GM12878 (cell line): ENCODE data around the gene ANGPTL4. TPM values are rescaled to one million over a fixed set of nuclear protein-coding genes. Genes with fewer than 3 reads are reported as not detected.

Experiments used
- ATAC-seq: fragments of 200-7000 bp; cut with Tn5 transposase; 3 replicates; pipeline ENCODE4 v1.9.1; 2020; ENCODE audit warnings: mild to moderate bottlenecking, moderate library complexity
- BruUV-seq: library from RNA; stranded (reverse); fragments of 400-500 nt; replicated peaks from 2 replicates; lab custom pipeline; 2021; lab: Mats Ljungman, UMichigan
- CTCF ChIA-PET: fragments of 300-600 bp; sonication (Branson Sonifier 250); formaldehyde crosslinking; extraction: SDS; loops from one replicate; lab custom pipeline; 2021; ENCODE audit warnings: inconsistent platforms; lab: Yijun Ruan, JAX
- POLR2A ChIA-PET: fragments of 350-600 bp; formaldehyde crosslinking; extraction: SDS; loops from one replicate; lab custom pipeline; 2021; ENCODE audit warnings: inconsistent platforms; lab: Charles Lee
- RAD21 ChIA-PET: fragments of 300-600 bp; sonication (Branson Sonifier 250); formaldehyde crosslinking; loops from one replicate; lab custom pipeline; 2023; ENCODE audit warnings: antibody characterized with exemption; ENCODE audit not compliant: unreplicated experiment; lab: Charles Lee
- SMC1A ChIA-PET: fragments of 300-600 bp; sonication (Branson Sonifier 250); formaldehyde crosslinking; loops from one replicate; lab custom pipeline; 2023; ENCODE audit not compliant: unreplicated experiment, uncharacterized antibody; lab: Charles Lee
- DNase-seq: peaks from one replicate; pipeline ENCODE4 v3.0.0-alpha.2; 2011; ENCODE audit warnings: low read depth, low spot score
- FAIRE-seq: peaks from 3 replicates; lab custom pipeline; 2011; peaks lifted over from hg19 to GRCh38; lab: Jason Lieb, UNC
- H2AFZ ChIP-seq: 2 replicates; pipeline ENCODE4 v1.6.0; 2011; ENCODE audit warnings: low read depth, low read length, control low read depth; ENCODE audit not compliant: control insufficient read depth
- H3K27ac ChIP-seq: 2 replicates; pipeline ENCODE4 v1.5.1; 2011; ENCODE audit warnings: control low read depth; ENCODE audit not compliant: control insufficient read depth, insufficient read depth
- H3K27me3 ChIP-seq, 2 experiments: replicated peaks in 1 of 2; 2 replicates each; pipeline versions ENCODE4 v1.6.0 to v1.6.1; 2011; ENCODE audit warnings: low read length in 1 of 2; ENCODE audit not compliant: control insufficient read depth in 2 of 2, insufficient read depth in 2 of 2
- H3K36me3 ChIP-seq, 2 experiments: 2 replicates each; pipeline ENCODE4 v1.5.1; 2011; ENCODE audit warnings: low read length in 1 of 2; ENCODE audit not compliant: control insufficient read depth in 2 of 2, insufficient read depth in 2 of 2
- H3K4me1 ChIP-seq: 2 replicates; pipeline ENCODE4 v1.6.1; 2011; ENCODE audit warnings: mild to moderate bottlenecking, low read length, moderate library complexity, mixed read lengths; ENCODE audit not compliant: control insufficient read depth, insufficient read depth
- H3K4me2 ChIP-seq: 2 replicates; pipeline ENCODE4 v1.6.0; 2011; ENCODE audit warnings: control low read depth; ENCODE audit not compliant: control insufficient read depth, insufficient read depth
- H3K4me3 ChIP-seq: fragments of 200-600 bp; sonication (generic); 2 replicates; pipeline ENCODE4 v1.5.1; 2016
- H3K79me2 ChIP-seq: 2 replicates; pipeline ENCODE4 v1.6.0; 2011; ENCODE audit warnings: low read length; ENCODE audit not compliant: control insufficient read depth, insufficient read depth
- H3K9ac ChIP-seq: 2 replicates; pipeline ENCODE4 v1.8.0; 2011; ENCODE audit warnings: low read length, control low read depth, mixed read lengths; ENCODE audit not compliant: control insufficient read depth, insufficient read depth
- H3K9me3 ChIP-seq: replicated peaks from 3 replicates; pipeline ENCODE4 v1.5.1; 2011; ENCODE audit warnings: mild to moderate bottlenecking, low read length; ENCODE audit not compliant: control insufficient read depth, insufficient read depth
- H4K20me1 ChIP-seq: 2 replicates; pipeline ENCODE4 v1.6.0; 2011; ENCODE audit not compliant: control insufficient read depth, insufficient read depth
- CEBPB ChIP-seq, 2 experiments: fragments of 150-350 bp in 1 of 2; IDR thresholded peaks; 2 replicates each; pipeline ENCODE4 v1.6.1; 2012 to 2014; ENCODE audit warnings: low read depth in 2 of 2, low read length in 2 of 2, borderline replicate concordance in 1 of 2, inconsistent platforms in 1 of 2
- CHD1 ChIP-seq: IDR thresholded peaks from 2 replicates; pipeline ENCODE4 v1.6.1; 2012; ENCODE audit warnings: low read depth, low read length, improper control_type of control experiment
- DPF2 ChIP-seq: fragments of 450-650 bp; IDR thresholded peaks from 2 replicates; pipeline ENCODE4 v1.6.1; 2017; ENCODE audit warnings: mild to moderate bottlenecking
- GABPA ChIP-seq: IDR thresholded peaks from 2 replicates; pipeline ENCODE4 v1.6.1; 2014; ENCODE audit warnings: antibody characterized with exemption, low read depth, mild to moderate bottlenecking, inconsistent platforms
- MEF2A ChIP-seq: IDR thresholded peaks from 2 replicates; pipeline ENCODE4 v1.6.1; 2011; ENCODE audit warnings: low read depth, mild to moderate bottlenecking, low read length, moderate library complexity; ENCODE audit not compliant: insufficient read depth
- POLR2A ChIP-seq: IDR thresholded peaks from 2 replicates; pipeline ENCODE4 v1.6.1; 2011; ENCODE audit warnings: low read depth, mild to moderate bottlenecking, low read length
- RAD51 ChIP-seq: fragments of 450-650 bp; IDR thresholded peaks from 2 replicates; pipeline ENCODE4 v1.6.1; 2016; ENCODE audit warnings: moderate library complexity, mild to moderate bottlenecking, inconsistent platforms
- SREBF1 ChIP-seq: IDR thresholded peaks from 2 replicates; pipeline ENCODE4 v1.6.1; 2012; ENCODE audit warnings: mild to moderate bottlenecking, low read length
- STAT3 ChIP-seq: IDR thresholded peaks from 2 replicates; pipeline ENCODE4 v1.6.1; 2011; ENCODE audit warnings: low read depth, low read length, improper control_type of control experiment
- USF1 ChIP-seq: IDR thresholded peaks from 2 replicates; pipeline ENCODE4 v1.6.1; 2011; ENCODE audit warnings: borderline replicate concordance, low read depth, mild to moderate bottlenecking, moderate library complexity, mixed read lengths, low read length; ENCODE audit not compliant: insufficient read depth; ENCODE audit errors: extremely low read length
- YBX1 ChIP-seq: fragments of 450-650 bp; IDR thresholded peaks from 2 replicates; pipeline ENCODE4 v1.6.1; 2016; ENCODE audit warnings: antibody characterized with exemption
- YY1 ChIP-seq: IDR thresholded peaks from 2 replicates; pipeline ENCODE4 v1.6.1; 2011; ENCODE audit warnings: low read depth, mild to moderate bottlenecking, low read length
- ZNF274 ChIP-seq: IDR thresholded peaks from one replicate; pipeline ENCODE4 v1.8.0; 2011; ENCODE audit not compliant: insufficient read length, insufficient read depth
- WGBS: methylation state at CpG from one replicate; pipeline ENCODE4 v1.1.6; 2016; ENCODE audit warnings: low lambda C conversion rate; ENCODE audit not compliant: insufficient replicate concordance, insufficient coverage; ENCODE audit errors: missing lambda C conversion rate; 5-methylcytosine and 5-hydroxymethylcytosine counted together
- in situ Hi-C: fragments of 300-500 bp; cut with MboI; formaldehyde crosslinking; loops from 9 replicates; pipeline ENCODE4 v1.14.3; 2018; ENCODE audit warnings: mixed read lengths
- intact Hi-C: fragments of 100-400 bp; cut with micrococcal nuclease; formaldehyde crosslinking; loops from one replicate; pipeline ENCODE4 v1.14.2; 2022; ENCODE audit not compliant: unreplicated experiment
- polyA plus RNA-seq, 11 experiments: library from polyadenylated mRNA; depleted of rRNA in 4 of 11; unstranded in 6 of 11; stranded (reverse) in 5 of 11; fragments of >200 nt; fragmentation: Nextera tagmentation in 4 of 11; fragmentation: Illumina TruSeq in 1 of 11; extraction: Ambion mirVana in 4 of 11; extraction: Trizol in 1 of 11; gene quantifications; 1 replicate in 1 of 11; 2 replicates in 10 of 11; pipeline versions ENCODE4 v1.2.1 to v1.2.3, GENCODE V29; 2011 to 2016; ENCODE audit warnings: inconsistent platforms in 2 of 11, missing spikeins in 2 of 11, low read depth in 1 of 11
- total RNA-seq, 4 experiments: library from RNA; depleted of rRNA in 3 of 4; stranded (reverse); fragments of >200 nt in 3 of 4; fragmentation: Illumina TruSeq in 1 of 4; extraction: Trizol in 1 of 4; gene quantifications; 2 replicates each; pipeline versions ENCODE4 v1.2.1 to v1.2.3, GENCODE V29; 2013 to 2021
- TF ChIP-seq, protein P1 (sequence below): fragments of 150-350 bp; IDR thresholded peaks from 2 replicates; pipeline ENCODE4 v1.6.1; 2014; ENCODE audit warnings: mild to moderate bottlenecking, low read depth, low read length
- TF ChIP-seq, protein P2 (sequence below): IDR thresholded peaks from 2 replicates; pipeline ENCODE4 v1.6.1; 2012; ENCODE audit warnings: low read depth, low read length, improper control_type of control experiment

Gene ANGPTL4
- total and polyA plus RNA-seq, 10 of the 15 experiments (the other 5 are each of a cell fraction or from before 2014, with no cell fraction given): 0.45 TPM; not detected in 9

DNA sequence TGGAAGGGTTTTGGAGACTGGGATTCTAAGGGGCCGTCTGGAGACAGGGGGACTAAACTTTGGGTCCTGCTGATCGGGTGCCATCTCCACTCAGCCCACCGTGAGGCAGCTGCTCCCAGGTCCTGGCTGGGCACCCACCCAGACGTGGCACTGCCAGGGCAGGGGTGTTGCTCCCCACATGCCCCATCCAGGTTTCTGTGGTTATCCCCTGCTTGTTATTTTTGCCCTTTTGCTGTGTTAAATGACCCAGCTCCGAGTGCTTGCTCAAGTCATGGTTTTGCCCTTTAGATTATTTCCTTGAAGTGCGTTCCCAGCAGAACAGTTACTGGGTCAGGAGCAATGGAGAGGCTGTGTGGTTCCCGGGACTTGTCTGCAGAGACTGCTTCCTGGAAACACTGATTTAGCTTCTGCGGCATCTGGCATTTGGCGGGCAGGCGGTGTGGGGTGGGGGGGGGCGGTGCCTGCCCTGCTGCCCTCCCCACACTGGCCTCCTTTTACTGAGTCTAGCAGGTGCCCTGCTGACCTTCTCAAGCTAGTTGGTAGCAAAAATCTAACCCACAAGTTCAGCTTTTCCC lies 28.1 kb downstream of the ANGPTL4 start:
- ATAC-seq (no peak), FAIRE-seq (no peak), DNase-seq (no peak)
- intact Hi-C loops (no loop called here), in situ Hi-C loops (no loop called here)
- peaks cover 35% of the 10 kb centered on the region for H3K79me2 ChIP-seq
- H3K9ac ChIP-seq: no peak overlapping the region
- peaks cover 0 to 3% of the 10 kb centered on the region in 2 experiments; a peak in 1 of 4 replicates for H3K36me3 ChIP-seq
- H3K4me1 ChIP-seq: peaks cover 15% of the 10 kb centered on the region
- ChIA-PET SMC1A (no interaction called here), RAD21 (no interaction called here), CTCF (interaction anchor here (1.2 to 1.4 kb wide), 4 partner anchors 21 to 187 kb away, joined by 3 to 5 read pairs (median 4); partner anchors contain the start of gene MARCHF2), POLR2A (interaction anchor here (0.7 to 3.0 kb wide), 2 partner anchors 26 to 121 kb away, joined by 4 to 11 read pairs; partner anchors contain the start of gene ZNF414)
- no peak overlapping the region for H3K4me3 ChIP-seq
- BruUV-seq: no TSS peak
- H3K9me3 ChIP-seq: no peaks in the 10 kb centered on the region; the same call in 2 of the 3 replicates
- 78% methylated on average over 11 of the region's 11 CpGs for WGBS
- TF ChIP-seq POLR2A (no peak), MEF2A (no peak)
- peaks cover 5% of the 10 kb centered on the region for H4K20me1 ChIP-seq
- no peak overlapping the region for H3K27ac ChIP-seq
- H2AFZ ChIP-seq: no peak overlapping the region
- peak overlapping the region; percentile 93; the same call in 1 of the 2 replicates for H3K4me2 ChIP-seq
- no peaks in the 10 kb centered on the region for H3K27me3 ChIP-seq

- Histone ChIP-seq H3K79me2 (peaks cover 37% of the 10 kb centered on the region), H3K9ac (no peak overlapping the region), H2AFZ (no peak overlapping the region), H3K9me3 (no peaks in the 10 kb centered on the region), H3K27ac (no peak overlapping the region), H3K4me3 (no peak overlapping the region), H3K4me1 (peaks cover 16% of the 10 kb centered on the region), H3K4me2 (no peak overlapping the region), H3K36me3 (peaks cover 0 to 3% of the 10 kb centered on the region in 2 experiments; a peak in 1 of 4 replicates), H3K27me3 (no peaks in the 10 kb centered on the region), H4K20me1 (peaks cover 5% of the 10 kb centered on the region)
- DNase-seq: no peak
- no peak for ATAC-seq
- in situ Hi-C loops (no loop called here), intact Hi-C loops (no loop called here)
- WGBS: 76% methylated on average over 8 of the region's 8 CpGs
- BruUV-seq: no TSS peak
- no peak for FAIRE-seq
- CTCF ChIA-PET: interaction anchor here (0.6 to 1.3 kb wide), 2 partner anchors 39 to 50 kb away, joined by 3 read pairs; no protein-coding TSS in a partner anchor
- RAD21 ChIA-PET: no interaction called here
- SMC1A ChIA-PET: no interaction called here
- POLR2A ChIA-PET: no interaction called here
- TF ChIP-seq RAD51 (no peak), USF1 (no peak), ZNF274 (no peak), YY1 (no peak), DPF2 (no peak), CEBPB (IDR thresholded peaks at IDR 0.05; ENCODE audit: borderline replicate concordance in 1 of 2, low read depth in 2 of 2, low read length in 2 of 2) (no peak), YBX1 (no peak), CHD1 (no peak), STAT3 (no peak), GABPA (no peak), SREBF1 (no peak)
- TF ChIP-seq, protein P1, sequence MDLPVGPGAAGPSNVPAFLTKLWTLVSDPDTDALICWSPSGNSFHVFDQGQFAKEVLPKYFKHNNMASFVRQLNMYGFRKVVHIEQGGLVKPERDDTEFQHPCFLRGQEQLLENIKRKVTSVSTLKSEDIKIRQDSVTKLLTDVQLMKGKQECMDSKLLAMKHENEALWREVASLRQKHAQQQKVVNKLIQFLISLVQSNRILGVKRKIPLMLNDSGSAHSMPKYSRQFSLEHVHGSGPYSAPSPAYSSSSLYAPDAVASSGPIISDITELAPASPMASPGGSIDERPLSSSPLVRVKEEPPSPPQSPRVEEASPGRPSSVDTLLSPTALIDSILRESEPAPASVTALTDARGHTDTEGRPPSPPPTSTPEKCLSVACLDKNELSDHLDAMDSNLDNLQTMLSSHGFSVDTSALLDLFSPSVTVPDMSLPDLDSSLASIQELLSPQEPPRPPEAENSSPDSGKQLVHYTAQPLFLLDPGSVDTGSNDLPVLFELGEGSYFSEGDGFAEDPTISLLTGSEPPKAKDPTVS: no peak
- TF ChIP-seq, protein P2, sequence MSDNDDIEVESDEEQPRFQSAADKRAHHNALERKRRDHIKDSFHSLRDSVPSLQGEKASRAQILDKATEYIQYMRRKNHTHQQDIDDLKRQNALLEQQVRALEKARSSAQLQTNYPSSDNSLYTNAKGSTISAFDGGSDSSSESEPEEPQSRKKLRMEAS: no peak
These were observed 29.4 kb downstream of the ANGPTL4 start for GRCh38 chr19:8393192-8393870.
